SK-N-DZ (cell line): Measurements from ENCODE around the gene SLX4IP.

ENCODE experiments used
- DNase-seq: peaks from one replicate; pipeline ENCODE4 v3.0.0-alpha.2; 2015; ENCODE audit warnings: low spot score

Gene SLX4IP

GRCh38 chr20:10428008-10428407 is 7.1 kb upstream of the SLX4IP start:
- DNase-seq, result no peak

GRCh38 chr20:10429443-10429981 is 5.6 kb upstream of the SLX4IP start:
- DNase-seq, result no peak

GRCh38 chr20:10430000-10430466 is 5.1 kb upstream of the SLX4IP start:
- DNase-seq, result no peak

- DNase-seq, result no peak
Observed at GRCh38 chr20:10430704-10431103, 4.4 kb upstream of the SLX4IP start.

- DNase-seq, result no peak
Observed at GRCh38 chr20:10432079-10432478, 3.0 kb upstream of the SLX4IP start.

GRCh38 chr20:10433014-10433622 is 2.0 kb upstream of the SLX4IP start:
- peak; percentile 57 for DNase-seq

- DNase-seq, result peak; percentile 94
Observed at GRCh38 chr20:10433623-10434466, 1.3 kb upstream of the SLX4IP start, which contains the start of gene MKKS. Gene MKKS (minus strand): TSS chr20:10434222. CDS start chr20:10413514, 20,708 bp downstream.

GRCh38 chr20:10434467-10434831 is 656 bp upstream of the SLX4IP start:
- peak; percentile 99 for DNase-seq

GRCh38 chr20:10436053-10436699 is 1.1 kb downstream of the SLX4IP start:
- no peak for DNase-seq

GRCh38 chr20:10438217-10438616 is 3.1 kb downstream of the SLX4IP start:
- DNase-seq, result no peak

GRCh38 chr20:10443936-10444335 is 8.8 kb downstream of the SLX4IP start:
- DNase-seq, result no peak

- DNase-seq, result no peak
Observed at GRCh38 chr20:10445758-10446157, 10.7 kb downstream of the SLX4IP start.

GRCh38 chr20:10447028-10447427 is 11.9 kb downstream of the SLX4IP start:
- DNase-seq, result no peak

- no peak for DNase-seq
Observed at GRCh38 chr20:10448270-10449156, 13.4 kb downstream of the SLX4IP start.

- DNase-seq, result no peak
Observed at GRCh38 chr20:10449270-10449669, 14.2 kb downstream of the SLX4IP start.

GRCh38 chr20:10453241-10453640 is 18.1 kb downstream of the SLX4IP start:
- DNase-seq, result no peak

GRCh38 chr20:10454151-10454750 is 19.1 kb downstream of the SLX4IP start:
- no peak for DNase-seq

GRCh38 chr20:10461495-10461894 is 26.4 kb downstream of the SLX4IP start:
- DNase-seq, result no peak

- DNase-seq, result no peak
Observed at GRCh38 chr20:10462516-10462915, 27.4 kb downstream of the SLX4IP start.

- DNase-seq, result no peak
Observed at GRCh38 chr20:10463622-10464021, 28.5 kb downstream of the SLX4IP start.

GRCh38 chr20:10465135-10465534 is 30.0 kb downstream of the SLX4IP start:
- no peak for DNase-seq
